ENCODE measurements around the gene PFN3.

PFN3 gene

GRCh38 chr5:177374211-177374610 lies 26.2 kb downstream of the PFN3 start:
- Histone ChIP-seq H4K91ac (ENCODE audit: low read depth, low read length) (no peak overlapping the region), H3K23ac (ENCODE audit: low read length) (no peak overlapping the region), H3K9me3 (ENCODE audit: insufficient read depth, low read depth, low read length) (no peaks in the 10 kb centered on the region), H3K79me2 (ENCODE audit: control insufficient read depth, insufficient read depth, low read length, poor library complexity) (peaks cover 4% of the 10 kb centered on the region), H3K14ac (ENCODE audit: low read length) (no peak overlapping the region), H2BK5ac (ENCODE audit: low read depth, low read length, poor library complexity) (no peak overlapping the region), H3K9ac (ENCODE audit: low read length) (no peak overlapping the region), H3K79me1 (ENCODE audit: low read length) (peaks cover 5% of the 10 kb centered on the region), H3K4me1 (ENCODE audit: control insufficient read depth in 1 of 2, insufficient read depth in 2 of 2, low read length in 2 of 2) (peaks cover 6% of the 10 kb centered on the region in 2 experiments), H3K36me3 (ENCODE audit: control insufficient read depth in 1 of 2, insufficient read depth in 2 of 2, low read length in 2 of 2) (no peaks in the 10 kb centered on the region), H2BK120ac (ENCODE audit: insufficient read depth, low read length, poor library complexity) (no peak overlapping the region), H3K4me2 (ENCODE audit: low read length) (no peak overlapping the region), H3K4ac (ENCODE audit: low read depth, low read length) (no peak overlapping the region), H2AFZ (ENCODE audit: insufficient read depth, low read length, poor library complexity) (no peak overlapping the region), H3K27ac (ENCODE audit: low read depth, low read length) (no peak overlapping the region), H2BK12ac (ENCODE audit: low read length) (no peak overlapping the region), H4K8ac (ENCODE audit: low read depth, low read length) (no peak overlapping the region), H3K18ac (ENCODE audit: low read length) (no peak overlapping the region), H3K27me3 (ENCODE audit: insufficient read depth, low read length) (no peaks in the 10 kb centered on the region), H3K4me3 (ENCODE audit: low read depth, low read length) (no peak overlapping the region), H2AK5ac (ENCODE audit: low read length) (no peak overlapping the region), H4K12ac (ENCODE audit: low read depth, low read length) (no peak overlapping the region)
- no peak for DNase-seq
- WGBS (ENCODE audit: extremely low coverage, insufficient coverage, insufficient read length): no CpG with 5 or more reads among the region's 5 CpGs

DNA sequence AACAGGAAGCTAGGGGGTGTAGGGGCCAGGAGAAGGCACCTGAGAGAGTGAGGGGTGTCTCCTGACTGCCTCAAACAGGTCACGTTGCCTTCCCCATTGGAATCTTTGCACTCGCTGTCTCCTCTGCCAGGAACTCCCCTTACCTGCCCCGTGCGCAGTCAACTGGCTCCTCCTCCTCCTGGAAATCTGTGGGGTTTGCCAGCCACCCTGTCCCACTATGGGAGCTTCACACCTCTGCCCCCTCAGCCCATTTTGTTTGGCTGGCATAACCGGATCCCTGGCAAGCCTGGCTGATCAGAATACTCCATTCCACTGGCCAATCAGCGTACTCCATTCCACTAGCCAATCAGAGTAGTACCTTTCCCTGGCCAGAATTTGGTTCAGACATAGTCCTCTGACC lies 26.7 kb downstream of the PFN3 start:
- Histone ChIP-seq H3K23ac (ENCODE audit: low read length) (no peak overlapping the region), H3K14ac (ENCODE audit: low read length) (no peak overlapping the region), H3K9ac (ENCODE audit: low read length) (no peak overlapping the region), H3K9me3 (ENCODE audit: insufficient read depth, low read depth, low read length) (no peaks in the 10 kb centered on the region), H2AK5ac (ENCODE audit: low read length) (no peak overlapping the region), H2BK5ac (ENCODE audit: low read depth, low read length, poor library complexity) (no peak overlapping the region), H4K8ac (ENCODE audit: low read depth, low read length) (no peak overlapping the region), H3K18ac (ENCODE audit: low read length) (no peak overlapping the region), H3K79me1 (ENCODE audit: low read length) (peaks cover 5% of the 10 kb centered on the region), H3K4ac (ENCODE audit: low read depth, low read length) (no peak overlapping the region), H4K12ac (ENCODE audit: low read depth, low read length) (no peak overlapping the region), H3K79me2 (ENCODE audit: control insufficient read depth, insufficient read depth, low read length, poor library complexity) (peaks cover 4% of the 10 kb centered on the region), H4K91ac (ENCODE audit: low read depth, low read length) (no peak overlapping the region), H2BK12ac (ENCODE audit: low read length) (no peak overlapping the region), H3K4me2 (ENCODE audit: low read length) (no peak overlapping the region), H3K27me3 (ENCODE audit: insufficient read depth, low read length) (no peaks in the 10 kb centered on the region), H3K4me1 (ENCODE audit: control insufficient read depth in 1 of 2, insufficient read depth in 2 of 2, low read length in 2 of 2) (peaks cover 6% of the 10 kb centered on the region in 2 experiments), H3K4me3 (ENCODE audit: low read depth, low read length) (no peak overlapping the region), H3K27ac (ENCODE audit: low read depth, low read length) (no peak overlapping the region), H2BK120ac (ENCODE audit: insufficient read depth, low read length, poor library complexity) (no peak overlapping the region), H2AFZ (ENCODE audit: insufficient read depth, low read length, poor library complexity) (no peak overlapping the region), H3K36me3 (ENCODE audit: control insufficient read depth in 1 of 2, insufficient read depth in 2 of 2, low read length in 2 of 2) (no peaks in the 10 kb centered on the region)
- no CpG with 5 or more reads among the region's 6 CpGs for WGBS (ENCODE audit: extremely low coverage, insufficient coverage, insufficient read length)
- DNase-seq: no peak

DNA sequence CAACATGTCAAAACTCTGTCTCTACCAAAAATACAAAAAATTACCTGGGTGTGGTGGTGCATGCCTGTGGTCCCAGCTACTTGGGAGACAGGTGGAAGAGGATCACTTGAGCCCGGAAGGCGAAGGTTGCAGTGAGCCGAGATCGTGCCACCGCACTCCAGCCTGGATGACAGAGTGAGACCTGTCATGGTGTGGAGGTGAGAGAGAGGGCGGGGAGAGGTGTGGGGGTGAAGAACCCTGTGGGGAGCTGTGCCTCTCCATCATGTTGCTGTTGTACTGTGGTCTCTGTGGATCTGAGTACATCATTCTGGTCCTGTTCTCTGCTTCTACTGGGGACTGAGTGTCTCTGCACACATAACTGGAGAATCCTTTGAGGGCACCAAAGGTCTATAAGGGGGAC lies 27.6 kb downstream of the PFN3 start:
- H4K91ac ChIP-seq (ENCODE audit: low read depth, low read length): no peak overlapping the region
- no peaks in the 10 kb centered on the region for H3K9me3 ChIP-seq (ENCODE audit: insufficient read depth, low read depth, low read length)
- peaks cover 5% of the 10 kb centered on the region for H3K79me1 ChIP-seq (ENCODE audit: low read length)
- H3K4ac ChIP-seq (ENCODE audit: low read depth, low read length): no peak overlapping the region
- peaks cover 4% of the 10 kb centered on the region for H3K79me2 ChIP-seq (ENCODE audit: control insufficient read depth, insufficient read depth, low read length, poor library complexity)
- H2BK12ac ChIP-seq (ENCODE audit: low read length): no peak overlapping the region
- H2BK5ac ChIP-seq (ENCODE audit: low read depth, low read length, poor library complexity): no peak overlapping the region
- no peak overlapping the region for H2AFZ ChIP-seq (ENCODE audit: insufficient read depth, low read length, poor library complexity)
- no peak overlapping the region for H3K14ac ChIP-seq (ENCODE audit: low read length)
- H3K9ac ChIP-seq (ENCODE audit: low read length): no peak overlapping the region
- H2AK5ac ChIP-seq (ENCODE audit: low read length): no peak overlapping the region
- no peak overlapping the region for H4K8ac ChIP-seq (ENCODE audit: low read depth, low read length)
- no peak overlapping the region for H3K23ac ChIP-seq (ENCODE audit: low read length)
- H3K4me3 ChIP-seq (ENCODE audit: low read depth, low read length): no peak overlapping the region
- H2BK120ac ChIP-seq (ENCODE audit: insufficient read depth, low read length, poor library complexity): no peak overlapping the region
- WGBS (ENCODE audit: extremely low coverage, insufficient coverage, insufficient read length): no CpG with 5 or more reads among the region's 6 CpGs
- DNase-seq: no peak
- H3K4me1 ChIP-seq (ENCODE audit: control insufficient read depth in 1 of 2, insufficient read depth in 2 of 2, low read length in 2 of 2): peaks cover 6% of the 10 kb centered on the region in 2 experiments
- no peak overlapping the region for H4K12ac ChIP-seq (ENCODE audit: low read depth, low read length)
- H3K18ac ChIP-seq (ENCODE audit: low read length): no peak overlapping the region
- H3K36me3 ChIP-seq (ENCODE audit: control insufficient read depth in 1 of 2, insufficient read depth in 2 of 2, low read length in 2 of 2): no peaks in the 10 kb centered on the region
- no peak overlapping the region for H3K27ac ChIP-seq (ENCODE audit: low read depth, low read length)
- no peak overlapping the region for H3K4me2 ChIP-seq (ENCODE audit: low read length)
- H3K27me3 ChIP-seq (ENCODE audit: insufficient read depth, low read length): no peaks in the 10 kb centered on the region

DNA sequence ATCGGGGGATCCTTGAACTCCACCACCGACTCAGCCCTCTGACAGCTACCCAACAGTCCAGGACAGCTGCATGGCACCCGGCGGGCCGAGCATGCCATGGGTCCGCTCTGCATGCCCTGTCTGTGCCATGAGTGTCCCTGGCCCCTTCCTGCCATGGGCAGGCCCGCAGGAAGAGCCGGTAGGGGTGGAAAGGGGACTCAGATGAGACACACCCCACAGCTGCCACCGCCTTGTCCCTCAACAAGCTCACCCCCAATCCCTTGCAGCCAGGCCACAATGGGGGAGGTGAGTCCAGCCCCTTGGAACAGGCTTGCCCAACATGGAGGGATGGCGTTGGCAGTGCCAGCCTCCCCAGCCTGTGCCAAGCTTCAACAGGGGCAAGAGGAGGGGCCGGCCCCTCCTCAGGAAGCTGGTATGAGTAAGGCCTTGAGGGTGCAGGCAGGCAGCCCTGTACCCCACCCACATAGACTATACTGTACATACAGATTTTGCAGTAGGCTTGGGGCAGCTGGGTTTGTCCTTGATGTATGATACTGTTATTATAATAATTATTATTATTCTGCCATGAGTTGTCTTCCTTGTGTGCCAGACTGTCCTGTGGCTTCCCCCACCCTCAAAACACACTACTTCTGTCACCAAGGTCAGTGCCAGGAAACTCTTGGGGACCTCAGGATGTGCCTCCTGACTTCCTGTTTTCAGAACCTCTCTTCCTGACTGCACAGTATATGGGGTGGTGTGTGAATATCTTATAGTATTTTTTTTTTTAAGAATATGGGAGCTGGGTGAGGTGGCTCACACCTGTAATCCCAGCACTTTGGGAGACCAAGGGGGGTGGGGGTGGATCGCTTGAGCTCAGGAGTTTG lies 28.2 kb downstream of the PFN3 start:
- Histone ChIP-seq H3K18ac (ENCODE audit: low read length) (no peak overlapping the region), H3K9ac (ENCODE audit: low read length) (no peak overlapping the region), H3K4ac (ENCODE audit: low read depth, low read length) (no peak overlapping the region), H2AFZ (ENCODE audit: insufficient read depth, low read length, poor library complexity) (no peak overlapping the region), H3K27ac (ENCODE audit: low read depth, low read length) (no peak overlapping the region), H3K4me2 (ENCODE audit: low read length) (no peak overlapping the region), H4K12ac (ENCODE audit: low read depth, low read length) (no peak overlapping the region), H3K14ac (ENCODE audit: low read length) (no peak overlapping the region), H3K79me2 (ENCODE audit: control insufficient read depth, insufficient read depth, low read length, poor library complexity) (peaks cover 4% of the 10 kb centered on the region), H3K23ac (ENCODE audit: low read length) (no peak overlapping the region), H4K91ac (ENCODE audit: low read depth, low read length) (no peak overlapping the region), H2BK12ac (ENCODE audit: low read length) (no peak overlapping the region), H2BK120ac (ENCODE audit: insufficient read depth, low read length, poor library complexity) (no peak overlapping the region), H2BK5ac (ENCODE audit: low read depth, low read length, poor library complexity) (no peak overlapping the region), H3K4me3 (ENCODE audit: low read depth, low read length) (no peak overlapping the region), H3K9me3 (ENCODE audit: insufficient read depth, low read depth, low read length) (no peaks in the 10 kb centered on the region), H4K8ac (ENCODE audit: low read depth, low read length) (no peak overlapping the region), H2AK5ac (ENCODE audit: low read length) (no peak overlapping the region), H3K4me1 (ENCODE audit: control insufficient read depth in 1 of 2, insufficient read depth in 2 of 2, low read length in 2 of 2) (peaks cover 10% of the 10 kb centered on the region in 2 experiments), H3K36me3 (ENCODE audit: control insufficient read depth in 1 of 2, insufficient read depth in 2 of 2, low read length in 2 of 2) (no peaks in the 10 kb centered on the region), H3K27me3 (ENCODE audit: insufficient read depth, low read length) (no peaks in the 10 kb centered on the region), H3K79me1 (ENCODE audit: low read length) (peaks cover 5% of the 10 kb centered on the region)
- no CpG with 5 or more reads among the region's 12 CpGs for WGBS (ENCODE audit: extremely low coverage, insufficient coverage, insufficient read length)
- no peak for DNase-seq
